GM18907 (cell line): Measurements from ENCODE around the gene IRF5.
"Not testable (repeated sequence)": the region's sequence is repeated elsewhere in the genome, so short reads cannot be mapped to it uniquely, and the experiment has no call there.

Experiments used
- ATAC-seq: cut with Tn5 transposase; IDR thresholded peaks from one replicate; pipeline ENCODE4 v1.9.1; 2021; ENCODE audit warnings: mild to moderate bottlenecking, moderate library complexity; ENCODE audit not compliant: unreplicated experiment

IRF5 gene

DNA sequence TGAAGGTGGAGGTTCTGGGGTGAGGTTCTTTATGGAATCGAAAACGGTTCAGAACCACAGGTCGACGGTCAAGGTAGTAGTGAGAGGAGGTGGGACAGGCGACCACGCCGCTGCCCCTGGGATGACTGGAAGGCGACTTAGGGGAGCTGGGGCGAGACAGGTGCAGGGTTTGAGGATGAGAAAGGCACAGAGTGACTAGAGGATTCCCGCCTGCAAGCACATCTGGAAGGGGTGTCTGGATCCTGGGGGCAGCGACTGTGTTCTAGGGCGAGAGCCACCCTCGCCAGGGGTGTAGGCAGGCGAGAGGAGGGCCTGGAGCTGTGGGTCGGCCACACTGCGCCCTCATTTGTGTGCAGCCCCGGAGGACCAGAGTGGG is 468 bp upstream of the IRF5 start:
- peak; percentile 2 for ATAC-seq

GRCh38 chr7:128938544-128939074 is 882 bp downstream of the IRF5 start:
- ATAC-seq: peak; percentile 2

DNA sequence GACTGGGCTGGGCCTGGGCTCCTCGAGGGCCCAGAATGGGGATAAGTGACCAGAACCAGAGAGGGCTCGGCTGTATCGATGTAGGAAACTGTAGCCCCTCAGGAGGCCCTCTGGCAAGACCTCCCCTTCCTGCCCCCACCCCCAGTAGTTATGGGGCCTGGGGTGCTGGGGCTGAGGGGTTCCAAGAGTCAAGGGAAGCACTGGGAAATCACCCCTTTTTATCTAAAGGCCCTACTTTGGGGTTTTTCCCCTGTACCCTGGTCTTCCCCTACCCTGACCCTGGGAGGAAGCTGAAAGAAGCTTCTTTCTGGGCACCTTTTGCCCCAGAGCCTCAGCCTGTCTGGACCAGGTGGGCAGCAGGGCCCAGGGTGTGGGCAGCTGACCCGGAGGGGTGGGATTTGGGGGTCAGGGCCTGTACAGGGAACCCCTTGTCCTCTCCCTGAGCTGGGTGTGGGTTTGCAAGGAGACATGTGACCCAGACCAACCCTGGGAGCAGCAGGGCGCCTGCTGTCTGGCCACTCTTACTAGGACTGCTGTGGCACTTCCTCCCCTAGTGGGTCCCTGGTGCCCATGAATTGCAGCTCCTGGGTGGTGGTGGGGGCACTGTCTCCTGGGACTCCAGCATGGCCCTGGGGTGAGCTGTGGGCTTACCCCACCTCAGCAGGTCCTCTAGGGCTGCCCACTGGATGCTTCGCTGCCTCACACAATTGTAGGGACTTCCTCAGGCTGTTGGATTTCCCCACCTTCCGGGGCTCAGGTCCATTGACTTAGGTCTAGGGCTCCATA is 1.5 kb downstream of the IRF5 start:
- peak; percentile 30 for ATAC-seq

- peak; percentile 28 for ATAC-seq
These were observed 2.2 kb downstream of the IRF5 start for GRCh38 chr7:128939861-128940410.

- peak; percentile 50 for ATAC-seq
These were observed 3.0 kb downstream of the IRF5 start for GRCh38 chr7:128940494-128941322.

GRCh38 chr7:128941323-128941890 is 3.7 kb downstream of the IRF5 start:
- ATAC-seq: no peak

- ATAC-seq: no peak
These were observed 4.3 kb downstream of the IRF5 start for GRCh38 chr7:128941946-128942526.

GRCh38 chr7:128943251-128943650 is 5.5 kb downstream of the IRF5 start:
- ATAC-seq: not testable (repeated sequence)

DNA sequence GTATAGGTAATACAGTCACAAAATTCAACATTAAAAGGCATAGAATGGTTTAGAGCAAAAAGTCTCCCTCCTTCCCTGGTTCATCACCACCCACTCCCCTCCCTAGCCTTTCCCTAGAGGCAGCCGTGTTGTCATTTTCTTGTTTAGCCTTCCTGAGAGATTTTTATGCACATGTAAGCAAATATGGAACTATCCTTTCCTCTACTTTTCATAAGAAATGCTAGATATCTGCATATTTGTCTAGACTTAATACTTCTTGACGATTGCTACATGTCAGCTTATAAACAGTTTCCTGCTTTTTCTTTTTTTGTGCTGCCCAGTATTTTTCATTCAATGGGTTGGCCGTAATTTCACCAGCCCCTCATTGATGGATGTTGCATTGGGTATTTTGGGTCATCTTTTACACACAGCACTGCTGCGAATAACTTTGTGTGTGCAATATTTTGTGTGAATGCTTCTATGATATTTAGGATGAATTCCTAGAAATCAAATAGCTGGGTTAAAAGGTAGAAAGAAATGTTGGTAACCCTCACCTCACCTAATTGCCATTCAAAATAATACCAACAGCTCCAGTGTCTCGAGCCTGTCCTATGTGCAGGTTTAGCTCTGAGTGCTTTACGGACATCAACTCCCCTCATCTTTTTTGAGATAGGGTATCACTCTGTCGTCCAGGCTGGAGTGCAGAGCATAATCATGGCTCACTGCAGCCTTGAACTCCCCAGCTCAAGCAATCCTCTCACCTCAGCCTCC is 6.9 kb downstream of the IRF5 start:
- ATAC-seq: no peak

DNA sequence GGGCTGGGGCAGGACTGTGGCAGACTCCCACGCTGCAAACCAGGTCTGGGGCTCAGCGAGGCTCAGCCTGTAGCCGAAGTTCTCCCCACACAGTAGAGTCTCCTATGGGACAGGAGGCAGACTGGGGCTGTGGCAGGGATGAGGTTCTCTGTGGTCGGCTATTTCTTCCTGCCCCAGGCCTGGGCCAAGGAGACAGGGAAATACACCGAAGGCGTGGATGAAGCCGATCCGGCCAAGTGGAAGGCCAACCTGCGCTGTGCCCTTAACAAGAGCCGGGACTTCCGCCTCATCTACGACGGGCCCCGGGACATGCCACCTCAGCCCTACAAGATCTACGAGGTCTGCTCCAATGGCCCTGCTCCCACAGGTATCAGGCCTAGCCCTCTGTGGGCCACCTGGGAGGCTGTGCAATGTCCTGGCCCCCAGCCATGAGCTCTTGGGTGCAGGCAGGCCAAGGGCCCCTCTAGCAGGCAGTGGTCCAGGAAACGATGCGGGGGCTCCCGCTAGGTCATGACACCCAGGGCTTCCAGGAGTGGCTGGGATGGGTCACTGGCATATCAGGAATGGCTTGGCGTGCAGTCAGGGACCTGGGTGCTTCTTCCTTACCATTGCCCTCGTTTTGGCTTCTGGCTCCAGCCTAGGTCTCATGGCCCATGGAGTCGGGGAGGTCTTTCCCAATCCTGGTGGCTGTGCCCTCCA is 8.1 kb downstream of the IRF5 start:
- no peak for ATAC-seq

DNA sequence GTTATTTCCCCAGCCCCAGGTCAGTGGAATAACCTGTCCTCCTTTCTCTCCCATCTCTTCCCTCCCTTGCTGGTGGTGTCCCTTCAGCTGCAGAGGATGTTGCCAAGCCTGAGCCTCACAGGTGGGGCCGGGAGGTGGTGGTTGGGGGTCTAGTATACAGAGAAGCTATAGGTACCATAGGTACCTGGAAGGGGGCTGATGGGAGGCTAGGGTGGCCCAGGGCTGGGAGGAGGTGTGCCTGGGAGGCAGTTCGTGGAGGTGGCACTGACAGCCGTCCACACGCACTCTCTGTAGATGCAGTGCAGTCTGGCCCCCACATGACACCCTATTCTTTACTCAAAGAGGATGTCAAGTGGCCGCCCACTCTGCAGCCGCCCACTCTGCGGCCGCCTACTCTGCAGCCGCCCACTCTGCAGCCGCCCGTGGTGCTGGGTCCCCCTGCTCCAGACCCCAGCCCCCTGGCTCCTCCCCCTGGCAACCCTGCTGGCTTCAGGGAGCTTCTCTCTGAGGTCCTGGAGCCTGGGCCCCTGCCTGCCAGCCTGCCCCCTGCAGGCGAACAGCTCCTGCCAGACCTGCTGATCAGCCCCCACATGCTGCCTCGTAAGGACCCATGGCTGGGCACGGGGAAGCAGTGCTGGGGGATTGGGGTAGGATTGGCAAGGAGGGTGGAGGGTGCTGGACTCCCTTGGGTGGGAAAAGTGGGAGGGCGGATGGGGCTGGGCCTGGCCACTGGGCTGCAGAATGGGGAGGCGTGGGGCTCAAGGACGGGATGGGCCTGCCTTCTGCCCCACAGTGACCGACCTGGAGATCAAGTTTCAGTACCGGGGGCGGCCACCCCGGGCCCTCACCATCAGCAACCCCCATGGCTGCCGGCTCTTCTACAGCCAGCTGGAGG is 9.5 kb downstream of the IRF5 start:
- ATAC-seq: no peak

GRCh38 chr7:128947854-128948253 is 10.1 kb downstream of the IRF5 start:
- ATAC-seq: no peak

DNA sequence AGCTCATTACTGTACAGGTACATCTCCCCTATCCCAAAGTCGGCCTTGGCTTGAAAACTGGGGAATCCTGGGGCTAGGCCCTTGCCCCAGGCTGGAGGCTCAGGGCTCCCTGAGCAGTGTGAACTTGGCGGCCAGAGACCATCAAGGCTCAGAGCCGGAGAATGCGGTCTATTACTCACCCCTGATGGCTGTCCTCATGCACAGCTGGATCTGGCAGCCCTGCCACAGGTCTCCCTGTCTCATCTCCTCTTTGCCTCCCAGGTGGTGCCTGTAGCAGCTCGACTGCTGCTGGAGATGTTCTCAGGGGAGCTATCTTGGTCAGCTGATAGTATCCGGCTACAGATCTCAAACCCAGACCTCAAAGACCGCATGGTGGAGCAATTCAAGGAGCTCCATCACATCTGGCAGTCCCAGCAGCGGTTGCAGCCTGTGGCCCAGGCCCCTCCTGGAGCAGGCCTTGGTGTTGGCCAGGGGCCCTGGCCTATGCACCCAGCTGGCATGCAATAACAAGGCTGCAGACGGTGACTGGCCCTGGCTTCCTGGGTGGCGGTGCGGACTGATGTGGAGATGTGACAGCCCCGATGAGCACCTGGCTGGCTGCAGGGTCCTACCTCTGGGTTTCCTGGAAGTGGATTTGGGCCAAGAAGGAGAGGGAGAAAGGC is 10.7 kb downstream of the IRF5 start:
- ATAC-seq: no peak

DNA sequence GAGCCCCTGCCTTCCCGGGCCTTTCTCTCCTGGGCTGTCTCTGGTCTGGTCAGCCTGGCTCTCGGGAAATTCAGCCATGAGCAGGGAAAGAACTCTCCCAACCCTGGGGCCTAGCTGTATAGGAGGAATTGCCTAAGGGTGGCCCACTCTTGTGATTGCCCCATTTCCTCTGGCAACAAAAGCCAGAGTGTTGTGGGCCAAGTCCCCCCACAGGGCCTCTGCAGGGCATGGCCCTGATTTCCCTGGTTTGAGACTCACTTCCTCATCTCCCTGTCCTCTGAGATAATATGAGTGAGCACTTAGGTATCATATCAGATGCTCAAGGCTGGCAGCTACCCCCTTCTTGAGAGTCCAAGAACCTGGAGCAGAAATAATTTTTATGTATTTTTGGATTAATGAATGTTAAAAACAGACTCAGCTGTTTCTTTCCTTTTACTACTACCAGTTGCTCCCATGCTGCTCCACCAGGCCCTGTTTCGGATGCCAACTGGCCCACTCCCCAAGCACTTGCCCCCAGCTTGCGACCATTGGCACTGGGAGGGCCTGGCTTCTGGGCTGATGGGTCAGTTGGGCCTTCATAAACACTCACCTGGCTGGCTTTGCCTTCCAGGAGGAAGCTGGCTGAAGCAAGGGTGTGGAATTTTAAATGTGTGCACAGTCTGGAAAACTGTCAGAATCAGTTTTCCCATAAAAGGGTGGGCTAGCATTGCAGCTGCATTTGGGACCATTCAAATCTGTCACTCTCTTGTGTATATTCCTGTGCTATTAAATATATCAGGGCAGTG is 11.4 kb downstream of the IRF5 start:
- no peak for ATAC-seq

DNA sequence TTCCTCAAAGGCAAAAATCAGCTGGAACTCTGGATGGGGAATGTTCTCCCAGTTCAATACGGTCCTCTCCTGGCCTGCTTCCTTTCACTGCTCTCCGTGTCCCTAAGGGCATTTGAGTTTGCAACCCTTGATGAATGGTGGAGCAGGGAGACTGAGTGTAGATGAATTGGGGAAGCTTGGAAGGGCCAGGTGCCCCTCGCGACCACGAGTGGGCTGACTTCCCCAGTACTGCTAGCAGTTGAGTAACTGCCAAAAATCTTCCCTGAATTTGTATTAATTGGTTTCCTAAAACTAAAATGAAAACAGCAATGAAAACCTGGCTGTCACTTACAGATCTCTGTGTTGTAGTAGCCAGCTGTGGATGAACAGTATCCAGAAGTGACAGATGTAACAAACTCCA is 13.6 kb downstream of the IRF5 start:
- no peak for ATAC-seq

DNA sequence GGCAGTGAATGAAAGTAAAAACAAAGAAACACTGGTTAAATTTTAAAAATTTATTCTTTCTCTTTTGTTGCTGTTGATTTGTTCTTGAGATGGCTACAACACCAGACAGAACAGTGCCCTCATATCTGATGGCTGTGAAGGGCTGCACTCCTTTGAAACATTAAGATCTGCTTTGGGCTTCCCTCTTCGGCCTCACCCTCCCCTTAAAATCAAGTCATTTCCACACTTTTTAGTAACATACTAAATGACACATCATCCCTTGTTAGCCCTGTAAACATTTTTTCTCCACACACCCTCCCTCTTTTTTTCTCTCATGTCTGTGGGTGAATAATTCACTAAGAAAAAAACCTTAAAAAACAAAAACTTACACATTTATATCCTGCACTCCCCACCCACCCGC is 16.4 kb downstream of the IRF5 start:
- ATAC-seq: no peak
